ENCODE data around the gene TGFBR2.

The TGFBR2 gene

DNA sequence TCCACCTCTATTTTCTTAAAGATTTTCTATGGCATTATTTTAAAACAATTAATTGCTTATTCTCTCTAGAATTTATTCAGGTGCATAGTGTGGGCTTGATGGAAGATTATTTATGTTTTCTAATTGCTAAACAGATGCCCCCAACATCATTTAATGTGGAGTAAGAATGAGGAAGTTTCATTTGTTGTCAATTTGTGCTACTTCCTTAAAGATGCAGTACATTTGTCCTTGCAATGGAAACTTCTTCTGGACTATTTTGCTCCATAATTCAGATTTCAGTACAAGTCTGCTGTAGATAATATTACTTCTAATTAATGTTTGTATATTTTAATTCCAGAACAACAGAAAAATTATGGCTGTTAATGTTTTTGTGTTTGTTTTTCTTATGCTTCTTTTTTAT is 104.8 kb downstream of the TGFBR2 start:
- H2BK5ac ChIP-seq (ENCODE audit: low read depth, low read length, poor library complexity), result no peak overlapping the region
- H3K4me1 ChIP-seq (ENCODE audit: control insufficient read depth in 1 of 2, insufficient read depth in 2 of 2, low read length in 2 of 2), result no peaks in the 10 kb centered on the region
- H3K4me3 ChIP-seq (ENCODE audit: low read depth, low read length), result no peak overlapping the region
- H3K79me2 ChIP-seq (ENCODE audit: control insufficient read depth, insufficient read depth, low read length, poor library complexity), result no peaks in the 10 kb centered on the region
- no peak overlapping the region for H3K4me2 ChIP-seq (ENCODE audit: low read length)
- no peaks in the 10 kb centered on the region for H3K36me3 ChIP-seq (ENCODE audit: control insufficient read depth in 1 of 2, insufficient read depth in 2 of 2, low read length in 2 of 2)
- no peak overlapping the region for H3K4ac ChIP-seq (ENCODE audit: low read depth, low read length)
- H2AK5ac ChIP-seq (ENCODE audit: low read length), result no peak overlapping the region
- no peak overlapping the region for H2AFZ ChIP-seq (ENCODE audit: insufficient read depth, low read length, poor library complexity)
- DNase-seq, result no peak
- H3K9me3 ChIP-seq (ENCODE audit: insufficient read depth, low read depth, low read length), result peaks cover 2% of the 10 kb centered on the region
- no peak overlapping the region for H4K8ac ChIP-seq (ENCODE audit: low read depth, low read length)
- no peaks in the 10 kb centered on the region for H3K79me1 ChIP-seq (ENCODE audit: low read length)
- no peak overlapping the region for H3K14ac ChIP-seq (ENCODE audit: low read length)
- H3K9ac ChIP-seq (ENCODE audit: low read length), result no peak overlapping the region
- no peak overlapping the region for H4K91ac ChIP-seq (ENCODE audit: low read depth, low read length)
- no peak overlapping the region for H2BK12ac ChIP-seq (ENCODE audit: low read length)
- H3K27me3 ChIP-seq (ENCODE audit: insufficient read depth, low read length), result no peaks in the 10 kb centered on the region
- no peak overlapping the region for H4K12ac ChIP-seq (ENCODE audit: low read depth, low read length)
- H3K18ac ChIP-seq (ENCODE audit: low read length), result no peak overlapping the region
- no peak overlapping the region for H2BK120ac ChIP-seq (ENCODE audit: insufficient read depth, low read length, poor library complexity)
- no peak overlapping the region for H3K23ac ChIP-seq (ENCODE audit: low read length)
- H3K27ac ChIP-seq (ENCODE audit: low read depth, low read length), result no peak overlapping the region

DNA sequence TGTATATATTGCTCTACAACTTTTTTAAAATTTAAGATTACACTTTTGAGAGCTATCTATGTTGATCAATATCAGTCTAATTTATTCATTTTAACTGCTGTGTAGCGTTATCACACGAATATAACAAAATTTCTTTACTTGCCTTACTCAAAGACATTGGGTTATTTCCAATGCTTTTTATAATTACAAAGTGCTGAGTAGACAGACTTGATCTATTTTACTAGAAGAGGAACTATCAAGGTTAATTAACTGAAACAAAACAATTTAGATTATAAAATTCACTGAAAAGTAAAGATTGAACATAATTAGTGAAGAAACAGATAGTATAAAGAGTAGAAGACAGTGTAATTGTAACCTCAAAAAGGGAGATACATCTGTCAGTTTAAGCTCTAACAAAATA is 105.5 kb downstream of the TGFBR2 start:
- no peaks in the 10 kb centered on the region for H3K36me3 ChIP-seq (ENCODE audit: control insufficient read depth in 1 of 2, insufficient read depth in 2 of 2, low read length in 2 of 2)
- H3K27ac ChIP-seq (ENCODE audit: low read depth, low read length), result no peak overlapping the region
- no peak overlapping the region for H3K4me3 ChIP-seq (ENCODE audit: low read depth, low read length)
- H4K91ac ChIP-seq (ENCODE audit: low read depth, low read length), result no peak overlapping the region
- DNase-seq, result no peak
- H2BK120ac ChIP-seq (ENCODE audit: insufficient read depth, low read length, poor library complexity), result no peak overlapping the region
- H3K4me1 ChIP-seq (ENCODE audit: control insufficient read depth in 1 of 2, insufficient read depth in 2 of 2, low read length in 2 of 2), result no peaks in the 10 kb centered on the region
- H3K79me1 ChIP-seq (ENCODE audit: low read length), result no peaks in the 10 kb centered on the region
- H3K79me2 ChIP-seq (ENCODE audit: control insufficient read depth, insufficient read depth, low read length, poor library complexity), result no peaks in the 10 kb centered on the region
- no peak overlapping the region for H3K4me2 ChIP-seq (ENCODE audit: low read length)
- H3K4ac ChIP-seq (ENCODE audit: low read depth, low read length), result no peak overlapping the region
- no peak overlapping the region for H2AK5ac ChIP-seq (ENCODE audit: low read length)
- H3K9ac ChIP-seq (ENCODE audit: low read length), result no peak overlapping the region
- peaks cover 2% of the 10 kb centered on the region for H3K9me3 ChIP-seq (ENCODE audit: insufficient read depth, low read depth, low read length)
- no peak overlapping the region for H3K23ac ChIP-seq (ENCODE audit: low read length)
- no peak overlapping the region for H3K14ac ChIP-seq (ENCODE audit: low read length)
- no peak overlapping the region for H4K8ac ChIP-seq (ENCODE audit: low read depth, low read length)
- no CpG with 5 or more reads among the region's 2 CpGs for WGBS (ENCODE audit: extremely low coverage, insufficient coverage, insufficient read length)
- H2BK12ac ChIP-seq (ENCODE audit: low read length), result no peak overlapping the region
- no peak overlapping the region for H3K18ac ChIP-seq (ENCODE audit: low read length)
- H3K27me3 ChIP-seq (ENCODE audit: insufficient read depth, low read length), result no peaks in the 10 kb centered on the region
- no peak overlapping the region for H2AFZ ChIP-seq (ENCODE audit: insufficient read depth, low read length, poor library complexity)
- no peak overlapping the region for H4K12ac ChIP-seq (ENCODE audit: low read depth, low read length)
- no peak overlapping the region for H2BK5ac ChIP-seq (ENCODE audit: low read depth, low read length, poor library complexity)

DNA sequence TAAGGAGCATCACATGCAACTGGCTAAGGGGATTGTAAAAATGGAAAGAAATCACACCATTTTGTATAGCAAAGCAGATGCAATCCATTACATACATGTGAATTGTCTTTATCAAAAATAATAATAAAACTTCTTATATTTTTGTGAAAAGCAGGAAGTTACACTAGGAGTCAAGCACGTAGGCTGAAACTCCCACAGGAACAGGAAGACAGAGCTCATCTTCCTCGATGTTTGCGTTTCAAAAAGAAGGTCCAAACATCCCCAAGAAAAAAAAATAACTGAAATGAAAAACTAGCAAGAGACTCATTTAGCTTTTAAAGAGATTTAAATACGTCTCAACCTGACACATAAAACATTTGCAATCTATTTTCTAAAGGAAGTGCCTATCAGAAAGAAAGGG is 106.6 kb downstream of the TGFBR2 start:
- Histone ChIP-seq H2BK5ac (ENCODE audit: low read depth, low read length, poor library complexity) (no peak overlapping the region), H3K4ac (ENCODE audit: low read depth, low read length) (no peak overlapping the region), H3K4me1 (ENCODE audit: control insufficient read depth in 1 of 2, insufficient read depth in 2 of 2, low read length in 2 of 2) (no peaks in the 10 kb centered on the region), H4K8ac (ENCODE audit: low read depth, low read length) (no peak overlapping the region), H4K91ac (ENCODE audit: low read depth, low read length) (no peak overlapping the region), H2BK120ac (ENCODE audit: insufficient read depth, low read length, poor library complexity) (no peak overlapping the region), H3K79me1 (ENCODE audit: low read length) (no peaks in the 10 kb centered on the region), H3K36me3 (ENCODE audit: control insufficient read depth in 1 of 2, insufficient read depth in 2 of 2, low read length in 2 of 2) (no peaks in the 10 kb centered on the region), H3K18ac (ENCODE audit: low read length) (no peak overlapping the region), H3K27ac (ENCODE audit: low read depth, low read length) (no peak overlapping the region), H3K23ac (ENCODE audit: low read length) (no peak overlapping the region), H2BK12ac (ENCODE audit: low read length) (no peak overlapping the region), H2AFZ (ENCODE audit: insufficient read depth, low read length, poor library complexity) (no peak overlapping the region), H3K9ac (ENCODE audit: low read length) (no peak overlapping the region), H3K79me2 (ENCODE audit: control insufficient read depth, insufficient read depth, low read length, poor library complexity) (no peaks in the 10 kb centered on the region), H3K4me2 (ENCODE audit: low read length) (no peak overlapping the region), H3K27me3 (ENCODE audit: insufficient read depth, low read length) (no peaks in the 10 kb centered on the region), H2AK5ac (ENCODE audit: low read length) (no peak overlapping the region), H3K9me3 (ENCODE audit: insufficient read depth, low read depth, low read length) (peaks cover 2% of the 10 kb centered on the region), H4K12ac (ENCODE audit: low read depth, low read length) (no peak overlapping the region), H3K4me3 (ENCODE audit: low read depth, low read length) (no peak overlapping the region), H3K14ac (ENCODE audit: low read length) (no peak overlapping the region)
- DNase-seq, result no peak
- WGBS (ENCODE audit: extremely low coverage, insufficient coverage, insufficient read length), result no CpG with 5 or more reads among the region's 4 CpGs

DNA sequence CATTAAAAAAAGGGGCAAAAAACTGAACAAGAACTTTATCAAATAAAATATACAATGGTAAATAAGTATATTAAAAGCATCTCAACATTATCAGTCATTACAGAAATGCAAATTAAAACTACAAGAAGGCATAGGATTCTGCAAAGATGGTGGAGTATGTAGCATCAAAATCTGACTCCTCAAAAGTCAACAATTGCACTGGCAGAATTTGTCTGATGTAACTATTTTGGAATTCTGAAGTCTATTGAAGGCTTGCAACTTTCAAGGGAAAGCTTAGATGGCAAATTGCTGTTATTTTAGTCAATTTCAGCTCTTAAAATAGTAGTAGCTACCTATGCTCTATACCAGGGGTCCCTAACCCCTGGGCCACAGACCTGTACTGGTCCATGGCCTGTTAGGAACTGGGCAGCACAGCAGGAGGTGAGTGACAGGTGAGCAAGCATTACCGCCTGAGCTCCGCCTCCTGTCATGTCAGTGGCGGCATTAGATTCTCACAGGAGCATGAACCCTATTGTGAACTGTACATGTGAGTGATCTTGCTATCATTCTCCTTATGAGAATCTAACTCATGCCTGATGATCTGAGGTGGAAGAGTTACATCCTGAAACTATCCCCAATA is 107.6 kb downstream of the TGFBR2 start:
- Histone ChIP-seq H2BK5ac (ENCODE audit: low read depth, low read length, poor library complexity) (no peak overlapping the region), H3K9ac (ENCODE audit: low read length) (no peak overlapping the region), H3K4me2 (ENCODE audit: low read length) (no peak overlapping the region), H3K18ac (ENCODE audit: low read length) (no peak overlapping the region), H4K8ac (ENCODE audit: low read depth, low read length) (no peak overlapping the region), H3K4me3 (ENCODE audit: low read depth, low read length) (no peak overlapping the region), H2BK12ac (ENCODE audit: low read length) (no peak overlapping the region), H3K4ac (ENCODE audit: low read depth, low read length) (no peak overlapping the region), H3K4me1 (ENCODE audit: control insufficient read depth in 1 of 2, insufficient read depth in 2 of 2, low read length in 2 of 2) (no peaks in the 10 kb centered on the region), H3K79me1 (ENCODE audit: low read length) (no peaks in the 10 kb centered on the region), H3K36me3 (ENCODE audit: control insufficient read depth in 1 of 2, insufficient read depth in 2 of 2, low read length in 2 of 2) (no peaks in the 10 kb centered on the region), H3K27me3 (ENCODE audit: insufficient read depth, low read length) (no peaks in the 10 kb centered on the region), H3K14ac (ENCODE audit: low read length) (no peak overlapping the region), H3K79me2 (ENCODE audit: control insufficient read depth, insufficient read depth, low read length, poor library complexity) (no peaks in the 10 kb centered on the region), H3K27ac (ENCODE audit: low read depth, low read length) (no peak overlapping the region), H3K9me3 (ENCODE audit: insufficient read depth, low read depth, low read length) (peaks cover 2% of the 10 kb centered on the region), H3K23ac (ENCODE audit: low read length) (no peak overlapping the region), H2AK5ac (ENCODE audit: low read length) (no peak overlapping the region), H4K91ac (ENCODE audit: low read depth, low read length) (no peak overlapping the region), H2BK120ac (ENCODE audit: insufficient read depth, low read length, poor library complexity) (no peak overlapping the region), H4K12ac (ENCODE audit: low read depth, low read length) (no peak overlapping the region), H2AFZ (ENCODE audit: insufficient read depth, low read length, poor library complexity) (no peak overlapping the region)
- DNase-seq, result no peak
- no CpG with 5 or more reads among the region's 3 CpGs for WGBS (ENCODE audit: extremely low coverage, insufficient coverage, insufficient read length)
